Spleen (tissue), 11 donors: ENCODE results near the gene KRTAP5-3. TPM values are rescaled to one million over a fixed set of nuclear protein-coding genes. Genes with fewer than 3 reads are reported as not detected.
"Not testable (repeated sequence)": the region's sequence is repeated elsewhere in the genome, so short reads cannot be mapped to it uniquely, and the experiment has no call there.

Source experiments
- DNase-seq: peaks from one replicate; pipeline ENCODE4 v3.0.0-alpha.2; 2020
- H3K27ac ChIP-seq, 8 donors: fragments of 200-600 bp; sonication (generic) in 7 of 8; 1 replicate in 4 of 8; 2 replicates in 4 of 8; pipeline versions ENCODE4 v1.5.0 to v1.8.0; 2016 to 2021; ENCODE audit warnings: inconsistent platforms in 4 of 8, mild to moderate bottlenecking in 4 of 8, moderate library complexity in 1 of 8
- H3K27me3 ChIP-seq, 7 donors: fragments of 200-600 bp; sonication (generic) in 6 of 7; replicated peaks in 1 of 7; 1 replicate in 4 of 7; 2 replicates in 3 of 7; pipeline versions ENCODE4 v1.5.0 to v1.8.0; 2016 to 2021; ENCODE audit warnings: inconsistent platforms in 3 of 7, mild to moderate bottlenecking in 1 of 7
- H3K36me3 ChIP-seq, 6 donors: fragments of 200-600 bp; sonication (generic) in 5 of 6; 1 replicate in 4 of 6; 2 replicates in 2 of 6; pipeline versions ENCODE4 v1.5.0 to v1.8.0; 2016 to 2021; ENCODE audit warnings: inconsistent platforms in 2 of 6
- H3K4me1 ChIP-seq, 6 donors: fragments of 200-600 bp; sonication (generic) in 5 of 6; 1 replicate in 3 of 6; 2 replicates in 3 of 6; pipeline versions ENCODE4 v1.5.0 to v1.8.0; 2016 to 2021; ENCODE audit warnings: inconsistent platforms in 3 of 6
- H3K4me3 ChIP-seq, 8 donors: fragments of 200-600 bp; sonication (generic) in 7 of 8; 1 replicate in 4 of 8; 2 replicates in 4 of 8; pipeline versions ENCODE4 v1.5.0 to v1.8.0; 2016 to 2021; ENCODE audit warnings: inconsistent platforms in 4 of 8, mild to moderate bottlenecking in 4 of 8, moderate library complexity in 2 of 8
- H3K9me3 ChIP-seq, 8 donors: fragments of 200-600 bp; sonication (generic) in 7 of 8; 1 replicate in 4 of 8; 2 replicates in 4 of 8; pipeline versions ENCODE4 v1.5.0 to v1.8.0; 2016 to 2021; ENCODE audit warnings: inconsistent platforms in 4 of 8
- POLR2A ChIP-seq, 3 donors: fragments of 450-650 bp; IDR thresholded peaks; one replicate each; pipeline ENCODE4 v1.5.1; 2017; ENCODE audit warnings: antibody characterized with exemption in 3 of 3, mild to moderate bottlenecking in 1 of 3
- POLR2AphosphoS5 ChIP-seq, 3 donors: sonication (generic); formaldehyde crosslinking; IDR thresholded peaks; one replicate each; pipeline ENCODE4 v1.5.1; 2017; ENCODE audit warnings: antibody characterized with exemption in 3 of 3
- WGBS, 5 donors: extraction: QIAGEN DNeasy Blood & Tissue Kit in 3 of 5; methylation state at CpG; one replicate each; pipeline versions ENCODE4 v1.1.5 to v1.1.7; 2013 to 2018; 5-methylcytosine and 5-hydroxymethylcytosine counted together
- intact Hi-C: fragments of 100-400 bp; cut with DNase I; formaldehyde crosslinking; loops from one replicate; pipeline ENCODE4 v1.15.0; 2023; ENCODE audit warnings: low total_unique reads
- polyA plus RNA-seq, 3 donors: library from polyadenylated mRNA; stranded (reverse); fragments of 200-250 nt; gene quantifications; one replicate each; pipeline ENCODE4 v1.2.1, GENCODE V29; 2013
- total RNA-seq, 7 donors: library from RNA; depleted of rRNA in 3 of 7; stranded (reverse); fragments of >200 nt in 3 of 7; fragmentation: NEBNext Ultra II Directional in 4 of 7; extraction: Animal tissue kit (Norgen Biotek cat#: 25700) in 4 of 7; gene quantifications; one replicate each; pipeline versions ENCODE4 v1.1.0 to v1.2.1, GENCODE V29; 2016 to 2021
- TF ChIP-seq, protein P1 (sequence below), 11 experiments: fragments of 200-600 bp in 7 of 11; fragments of 450-650 bp in 4 of 11; sonication (generic) in 4 of 11; IDR thresholded peaks in 8 of 11; conservative IDR thresholded peaks in 3 of 11; 1 replicate in 7 of 11; 2 replicates in 4 of 11; pipeline versions ENCODE4 v1.4.0 to v1.8.0; 2016 to 2021; ENCODE audit warnings: antibody characterized with exemption in 11 of 11, inconsistent platforms in 4 of 11, mild to moderate bottlenecking in 1 of 11
- donor health status: healthy with polysubstance abuse.
- donor health status: DM: no; HTN: no; CAD: no; lungs with moderate emphysema.
- donor health status: DM: no; HTN: no; CAD: no.
- donor health status: Bipolar disorder and iron deficiency.
- donor health status: healthy.
- donor health status: DM: no; HTN: no; CAD: no.
- donor health status: DM: yes; HTN: yes; CAD: no.

KRTAP5-3 gene
- total and polyA plus RNA-seq, 10 donors, result not detected

DNA sequence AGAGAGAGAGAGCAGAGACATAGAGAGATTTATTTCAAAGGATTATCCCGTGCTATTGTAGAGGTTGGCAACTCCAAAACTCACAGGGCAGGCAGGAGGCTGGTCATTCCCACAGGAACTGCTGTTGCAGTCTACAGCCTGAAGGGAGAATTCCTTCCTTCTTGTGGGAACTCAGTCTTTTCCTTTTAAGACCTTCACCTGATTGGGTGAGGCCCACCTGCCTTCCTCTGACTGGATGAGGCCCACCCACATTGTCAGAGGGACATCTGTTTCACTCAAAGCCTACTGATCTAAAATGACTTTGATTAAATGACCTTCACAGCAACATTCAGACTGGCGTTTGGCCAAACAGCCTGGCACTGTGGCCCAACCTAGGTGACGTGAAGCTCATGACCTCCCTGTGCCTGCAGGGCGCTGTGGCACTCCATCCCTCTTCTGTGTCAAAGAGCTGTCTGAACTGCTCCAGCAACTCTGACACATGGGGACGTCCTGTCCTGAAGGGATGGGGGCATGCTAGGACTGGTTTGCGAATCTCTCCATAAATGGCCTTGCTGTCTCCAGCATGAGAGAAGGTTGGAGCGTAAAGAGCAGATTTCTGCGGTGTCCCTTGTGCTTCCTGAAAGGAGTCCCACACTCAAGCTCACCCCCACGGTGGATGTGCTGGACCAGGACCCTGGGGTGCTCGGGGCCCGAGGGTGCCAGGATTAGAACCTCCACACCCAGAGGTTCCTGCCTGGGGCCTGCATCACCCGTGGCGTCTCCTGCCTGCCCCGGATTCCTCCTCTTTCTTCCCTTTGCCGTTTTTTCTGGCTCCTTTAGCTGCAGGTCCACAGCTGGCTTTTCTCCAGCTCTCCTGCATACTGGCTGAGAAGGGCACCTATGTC lies 42.0 kb upstream of the KRTAP5-3 start:
- WGBS, 5 donors, result 79 to 89% (median 82%) methylated on average over 13 to 15 of the region's 15 CpGs
- intact Hi-C loops, result loop anchor here (5.0 to 10.0 kb wide), 3 partner anchors 42 to 505 kb away; partner anchors contain the start of gene SYT8
- Histone ChIP-seq H3K4me3 (no peak overlapping the region), H3K36me3 (no peaks in the 10 kb centered on the region), H3K9me3 (no peaks in the 10 kb centered on the region), H3K27ac (no peak overlapping the region), H3K4me1 (peaks cover 5 to 31% (median 23%) of the 10 kb centered on the region in 6 donors), H3K27me3 (peaks cover 0 to 37% (median 4%) of the 10 kb centered on the region in 7 donors)
- DNase-seq, result peak; percentile 59
- TF ChIP-seq, protein P1, sequence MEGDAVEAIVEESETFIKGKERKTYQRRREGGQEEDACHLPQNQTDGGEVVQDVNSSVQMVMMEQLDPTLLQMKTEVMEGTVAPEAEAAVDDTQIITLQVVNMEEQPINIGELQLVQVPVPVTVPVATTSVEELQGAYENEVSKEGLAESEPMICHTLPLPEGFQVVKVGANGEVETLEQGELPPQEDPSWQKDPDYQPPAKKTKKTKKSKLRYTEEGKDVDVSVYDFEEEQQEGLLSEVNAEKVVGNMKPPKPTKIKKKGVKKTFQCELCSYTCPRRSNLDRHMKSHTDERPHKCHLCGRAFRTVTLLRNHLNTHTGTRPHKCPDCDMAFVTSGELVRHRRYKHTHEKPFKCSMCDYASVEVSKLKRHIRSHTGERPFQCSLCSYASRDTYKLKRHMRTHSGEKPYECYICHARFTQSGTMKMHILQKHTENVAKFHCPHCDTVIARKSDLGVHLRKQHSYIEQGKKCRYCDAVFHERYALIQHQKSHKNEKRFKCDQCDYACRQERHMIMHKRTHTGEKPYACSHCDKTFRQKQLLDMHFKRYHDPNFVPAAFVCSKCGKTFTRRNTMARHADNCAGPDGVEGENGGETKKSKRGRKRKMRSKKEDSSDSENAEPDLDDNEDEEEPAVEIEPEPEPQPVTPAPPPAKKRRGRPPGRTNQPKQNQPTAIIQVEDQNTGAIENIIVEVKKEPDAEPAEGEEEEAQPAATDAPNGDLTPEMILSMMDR (IDR thresholded peaks at IDR 0.05 in 8 of 11, conservative IDR thresholded peaks at IDR 0.05 in 3 of 11), result no peak
- no peak for TF ChIP-seq POLR2AphosphoS5 (IDR thresholded peaks at IDR 0.05)
- no peak for TF ChIP-seq POLR2A (IDR thresholded peaks at IDR 0.05)

DNA sequence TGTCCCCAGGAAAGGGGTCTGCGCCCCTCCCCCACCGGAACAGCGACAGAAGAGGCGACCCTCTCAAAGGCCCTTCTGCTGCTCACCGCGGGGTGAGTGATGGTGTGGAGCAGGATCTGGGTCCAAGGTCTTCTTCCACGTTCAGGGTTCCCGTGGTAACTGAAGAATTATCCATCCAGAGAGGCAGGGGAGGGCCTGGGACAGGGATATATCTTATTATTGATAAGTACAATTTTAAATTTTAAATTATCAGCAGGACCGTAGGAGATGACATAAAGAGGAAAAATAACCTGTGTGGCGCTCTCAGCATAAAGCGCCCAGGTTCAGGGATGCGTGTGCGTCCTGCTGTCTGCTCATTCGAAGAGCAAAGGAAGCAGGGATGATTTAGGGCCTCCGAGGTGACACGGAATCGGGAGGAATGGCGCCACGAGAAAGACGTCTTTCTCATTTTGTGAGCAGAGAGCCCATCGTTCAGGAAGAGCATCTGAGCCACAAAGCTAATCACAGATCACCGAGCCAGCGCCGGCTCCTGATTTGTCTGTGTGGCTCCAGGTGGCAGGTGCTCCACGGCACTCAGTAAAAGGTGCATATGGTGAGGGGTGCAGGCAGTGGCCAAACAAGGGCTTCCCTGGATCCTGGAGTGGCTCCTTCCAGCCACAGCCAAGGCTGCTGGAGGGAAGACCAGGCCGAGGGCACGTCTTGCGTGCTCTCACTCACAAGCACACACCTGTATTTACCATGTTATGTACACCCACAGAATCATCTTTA lies 40.6 kb upstream of the KRTAP5-3 start:
- H3K27ac ChIP-seq, result no peak overlapping the region
- H3K27me3 ChIP-seq, result peaks cover 0 to 37% (median 8%) of the 10 kb centered on the region in 7 donors
- no peaks in the 10 kb centered on the region for H3K9me3 ChIP-seq
- WGBS, 5 donors, result 83 to 91% (median 87%) methylated on average over 28 of the region's 28 CpGs
- TF ChIP-seq POLR2AphosphoS5 (IDR thresholded peaks at IDR 0.05) (no peak), POLR2A (IDR thresholded peaks at IDR 0.05) (no peak)
- TF ChIP-seq, protein P1 (IDR thresholded peaks at IDR 0.05 in 8 of 11, conservative IDR thresholded peaks at IDR 0.05 in 3 of 11), result no peak
- DNase-seq, result peak; percentile 56
- H3K4me1 ChIP-seq, result peaks cover 5 to 16% (median 12%) of the 10 kb centered on the region in 6 donors
- no peak overlapping the region for H3K4me3 ChIP-seq
- intact Hi-C loops, result no loop called here
- H3K36me3 ChIP-seq, result no peaks in the 10 kb centered on the region

DNA sequence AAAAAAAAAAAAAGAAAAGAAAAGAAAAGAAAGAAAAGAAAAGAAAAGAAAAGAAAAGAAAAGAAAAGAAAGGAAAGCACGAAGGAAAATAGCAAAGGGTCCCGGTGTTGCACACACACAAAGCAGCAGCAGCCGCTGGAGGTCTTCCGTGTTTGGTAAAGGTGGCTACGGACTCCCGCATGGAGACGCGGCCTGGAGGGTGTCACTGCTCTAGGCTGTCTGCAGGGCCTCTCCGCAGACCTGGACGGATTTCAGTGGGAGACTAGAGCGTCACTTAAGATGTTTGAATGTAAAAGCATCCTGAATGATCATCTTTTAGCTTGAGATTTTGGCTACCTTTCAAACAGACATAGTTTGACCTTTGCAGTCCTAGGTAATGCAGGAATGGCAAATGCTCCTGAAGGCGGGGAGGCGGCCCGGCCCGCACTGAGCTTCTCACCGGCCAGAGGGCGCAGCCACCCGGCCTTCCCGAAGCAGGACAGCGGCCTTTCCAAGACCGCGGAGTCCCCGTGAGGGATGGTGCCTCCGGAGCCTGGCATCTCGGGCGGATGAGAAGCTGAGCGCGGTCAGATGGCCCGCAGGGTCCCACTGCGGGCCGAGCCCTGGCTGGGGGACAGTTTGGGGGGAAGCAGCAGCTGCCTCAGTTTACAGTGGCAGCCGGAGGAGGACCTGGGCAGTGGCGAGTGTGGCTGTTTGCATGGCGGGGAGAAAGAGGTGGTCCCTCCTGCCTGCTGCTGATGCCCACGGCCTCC lies 39.8 kb upstream of the KRTAP5-3 start:
- H3K27ac ChIP-seq, result no peak overlapping the region

DNA sequence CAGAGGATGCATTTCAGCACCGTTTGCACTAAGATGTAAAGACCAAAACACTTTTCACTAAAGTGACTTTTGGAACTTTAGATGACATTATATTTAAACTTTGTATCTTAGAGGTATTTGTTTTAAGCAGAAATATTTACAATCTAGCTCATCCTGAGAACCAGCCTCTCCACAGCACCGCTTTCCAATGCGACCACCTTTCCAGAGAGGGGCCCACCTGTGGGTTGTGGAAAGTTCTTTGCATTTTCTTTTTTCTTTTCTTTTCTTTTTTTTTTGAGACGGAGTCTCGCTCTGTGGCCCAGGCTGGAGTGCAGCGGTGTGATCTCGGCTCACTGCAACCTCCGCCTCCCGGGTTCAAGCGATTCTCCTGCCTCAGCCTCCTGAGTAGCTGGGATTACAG lies 38.3 kb upstream of the KRTAP5-3 start:
- H3K4me1 ChIP-seq, intact Hi-C loops, H3K9me3 ChIP-seq, H3K27ac ChIP-seq, H3K4me3 ChIP-seq, H3K36me3 ChIP-seq: not testable (repeated sequence)
- DNase-seq, result peak; percentile 13
- H3K27me3 ChIP-seq, result peaks cover 0 to 32% (median 5%) of the 10 kb centered on the region in 7 donors
- 88 to 95% (median 91%) methylated on average over 10 of the region's 10 CpGs for WGBS, 5 donors

More for the DNA sequence above, 39.8 kb upstream of the KRTAP5-3 start:
- intact Hi-C loops, result no loop called here
- Histone ChIP-seq H3K4me1 (peaks cover 4 to 9% (median 7%) of the 10 kb centered on the region in 6 donors), H3K27me3 (peaks cover 0 to 35% (median 6%) of the 10 kb centered on the region in 7 donors), H3K4me3 (no peak overlapping the region), H3K36me3 (no peaks in the 10 kb centered on the region), H3K9me3 (no peaks in the 10 kb centered on the region)
- 90 to 94% (median 91%) methylated on average over 26 to 35 of the region's 35 CpGs for WGBS, 5 donors
- peak; percentile 56 for DNase-seq
- no peak for TF ChIP-seq POLR2AphosphoS5 (IDR thresholded peaks at IDR 0.05)
